HEK293 (cell line): Measurements from ENCODE around the gene ZBTB20.

Source experiments
- CTCF ChIA-PET: fragments of 350-600 bp; formaldehyde crosslinking; extraction: SDS; loops from one replicate; lab custom pipeline; 2021; ENCODE audit warnings: antibody characterized with exemption; lab: Yijun Ruan, JAX
- POLR2A ChIA-PET: fragments of 300-600 bp; formaldehyde crosslinking; extraction: SDS; loops from one replicate; lab custom pipeline; 2020; ENCODE audit warnings: antibody characterized with exemption, inconsistent platforms; lab: Yijun Ruan, JAX
- H3K27ac ChIP-seq: fragments of 200-500 bp; sonication (Bioruptor generic); 2 replicates; pipeline ENCODE4 v1.5.1; 2014; ENCODE audit warnings: low read depth, low read length, control low read depth, inconsistent platforms; ENCODE audit errors: extremely low read depth
- H3K36me3 ChIP-seq, 2 experiments: fragments of 200-500 bp in 1 of 2; sonication (Bioruptor generic) in 1 of 2; 1 replicate in 1 of 2; 2 replicates in 1 of 2; pipeline ENCODE4 v1.5.1; 2014 to 2017; ENCODE audit warnings: inconsistent platforms in 2 of 2, low read length in 2 of 2; ENCODE audit not compliant: control insufficient read depth in 2 of 2, insufficient read depth in 1 of 2
- H3K4me1 ChIP-seq: fragments of 200-500 bp; sonication (Bioruptor generic); 2 replicates; pipeline ENCODE4 v1.5.1; 2014; ENCODE audit warnings: mild to moderate bottlenecking, low read length, inconsistent platforms; ENCODE audit not compliant: control insufficient read depth, insufficient read depth
- H3K4me3 ChIP-seq: 2 replicates; pipeline ENCODE4 v1.5.1; 2011; ENCODE audit warnings: low read depth, mild to moderate bottlenecking, control low read depth, low read length, moderate library complexity
- H3K9me3 ChIP-seq: fragments of 200-500 bp; sonication (Bioruptor generic); 2 replicates; pipeline ENCODE4 v1.5.1; 2014; ENCODE audit warnings: low read depth, low read length, inconsistent platforms; ENCODE audit not compliant: control insufficient read depth, insufficient read depth
- CTCF ChIP-seq: fragments of 450-650 bp; formaldehyde crosslinking; IDR thresholded peaks from 2 replicates; pipeline ENCODE4 v1.5.1; 2016; ENCODE audit warnings: missing biosample characterization, missing genetic modification characterization
- ELK4 ChIP-seq: IDR thresholded peaks from 2 replicates; pipeline ENCODE4 v1.6.1; 2011; ENCODE audit warnings: mild to moderate bottlenecking, low read depth, low read length, borderline replicate concordance
- KLF7 ChIP-seq: fragments of 450-650 bp; formaldehyde crosslinking; IDR thresholded peaks from 2 replicates; pipeline ENCODE4 v1.5.1; 2016; ENCODE audit warnings: missing biosample characterization, missing genetic modification characterization, borderline replicate concordance
- ZBTB44 ChIP-seq: fragments of 450-650 bp; IDR thresholded peaks from 2 replicates; pipeline ENCODE4 v1.5.1; 2018; ENCODE audit warnings: missing biosample characterization, mild to moderate bottlenecking, missing genetic modification characterization
- ZBTB48 ChIP-seq: fragments of 450-650 bp; formaldehyde crosslinking; IDR thresholded peaks from 2 replicates; pipeline ENCODE4 v1.5.1; 2016; ENCODE audit warnings: missing biosample characterization, missing genetic modification characterization
- ZNF112 ChIP-seq: fragments of 450-650 bp; formaldehyde crosslinking; IDR thresholded peaks from 2 replicates; pipeline ENCODE4 v1.5.0; 2017; ENCODE audit warnings: missing biosample characterization, missing genetic modification characterization
- ZNF133 ChIP-seq: fragments of 450-650 bp; formaldehyde crosslinking; IDR thresholded peaks from 2 replicates; pipeline ENCODE4 v1.5.1; 2016; ENCODE audit warnings: missing biosample characterization, missing genetic modification characterization
- ZNF146 ChIP-seq: fragments of 450-650 bp; formaldehyde crosslinking; IDR thresholded peaks from 2 replicates; pipeline ENCODE4 v1.5.1; 2016; ENCODE audit warnings: missing biosample characterization, missing genetic modification characterization
- ZNF148 ChIP-seq: fragments of 450-650 bp; formaldehyde crosslinking; IDR thresholded peaks from 2 replicates; pipeline ENCODE4 v1.5.0; 2017; ENCODE audit warnings: missing biosample characterization, missing genetic modification characterization, borderline replicate concordance
- ZNF23 ChIP-seq: fragments of 450-650 bp; formaldehyde crosslinking; IDR thresholded peaks from 2 replicates; pipeline ENCODE4 v1.5.1; 2016; ENCODE audit warnings: missing biosample characterization, missing genetic modification characterization, borderline replicate concordance
- ZNF302 ChIP-seq: fragments of 450-650 bp; formaldehyde crosslinking; IDR thresholded peaks from 2 replicates; pipeline ENCODE4 v1.5.1; 2016; ENCODE audit warnings: missing biosample characterization, missing genetic modification characterization, low read depth
- ZNF311 ChIP-seq: fragments of 450-650 bp; formaldehyde crosslinking; IDR thresholded peaks from 2 replicates; pipeline ENCODE4 v1.5.1; 2017; ENCODE audit warnings: missing biosample characterization, missing genetic modification characterization, borderline replicate concordance
- ZNF335 ChIP-seq: fragments of 450-650 bp; formaldehyde crosslinking; conservative IDR thresholded peaks from 2 replicates; pipeline ENCODE4 v1.5.1; 2016; ENCODE audit warnings: missing biosample characterization, missing genetic modification characterization
- ZNF362 ChIP-seq: fragments of 450-650 bp; formaldehyde crosslinking; IDR thresholded peaks from 2 replicates; pipeline ENCODE4 v1.5.1; 2016; ENCODE audit warnings: missing biosample characterization, missing genetic modification characterization
- ZNF530 ChIP-seq: fragments of 450-650 bp; formaldehyde crosslinking; IDR thresholded peaks from 2 replicates; pipeline ENCODE4 v1.5.1; 2016; ENCODE audit warnings: low read depth, missing biosample characterization, missing genetic modification characterization
- ZNF596 ChIP-seq: fragments of 450-650 bp; IDR thresholded peaks from 2 replicates; pipeline ENCODE4 v1.5.0; 2018; ENCODE audit warnings: missing biosample characterization, mild to moderate bottlenecking, missing genetic modification characterization, moderate library complexity
- ZNF626 ChIP-seq: fragments of 450-650 bp; sonication (Bioruptor Pico); formaldehyde crosslinking; IDR thresholded peaks from 2 replicates; pipeline ENCODE4 v1.5.1; 2018; ENCODE audit warnings: missing biosample characterization, missing genetic modification characterization, inconsistent platforms
- ZNF639 ChIP-seq: fragments of 450-650 bp; formaldehyde crosslinking; IDR thresholded peaks from 2 replicates; pipeline ENCODE4 v1.5.1; 2016; ENCODE audit warnings: missing biosample characterization, missing genetic modification characterization
- ZNF654 ChIP-seq: fragments of 450-650 bp; formaldehyde crosslinking; IDR thresholded peaks from 2 replicates; pipeline ENCODE4 v1.5.1; 2016; ENCODE audit warnings: low read depth, missing biosample characterization, missing genetic modification characterization
- ZNF658 ChIP-seq: fragments of 450-650 bp; formaldehyde crosslinking; IDR thresholded peaks from 2 replicates; pipeline ENCODE4; 2016; ENCODE audit warnings: missing biosample characterization, missing genetic modification characterization
- ZSCAN16 ChIP-seq: fragments of 450-650 bp; formaldehyde crosslinking; IDR thresholded peaks from 2 replicates; pipeline ENCODE4 v1.5.1; 2016; ENCODE audit warnings: missing biosample characterization, missing genetic modification characterization

ZBTB20 gene

GRCh38 chr3:115095236-115095635, 51.9 kb downstream of the ZBTB20 start:
- CTCF ChIA-PET, result no interaction called here

GRCh38 chr3:115092220-115092791, 54.8 kb downstream of the ZBTB20 start:
- Histone ChIP-seq H3K36me3 (no peaks in the 10 kb centered on the region), H3K4me1 (no peaks in the 10 kb centered on the region), H3K4me3 (no peak overlapping the region), H3K27ac (no peak overlapping the region), H3K9me3 (no peaks in the 10 kb centered on the region)
- POLR2A ChIA-PET, result no interaction called here
- 0 out of 2 replicates have a peak, but pooled peaks have one; percentile 17 for TF ChIP-seq ZNF362 (tag by site-specific recombination)
- no peak for TF ChIP-seq ELK4
- peak; percentile 49 for TF ChIP-seq ZNF654
- no peak for TF ChIP-seq ZNF146 (tag by site-specific recombination)
- 0 out of 2 replicates have a peak, but pooled peaks have one; percentile 10 for TF ChIP-seq CTCF (tag by site-specific recombination)
- no peak for TF ChIP-seq ZNF148 (tag by site-specific recombination)
- 0 out of 2 replicates have a peak, but pooled peaks have one; percentile 26 for TF ChIP-seq ZNF335
- no peak for TF ChIP-seq ZNF112 (tag by site-specific recombination)
- TF ChIP-seq ZBTB44, result no peak
- no peak for TF ChIP-seq ZBTB48 (tag by site-specific recombination)
- CTCF ChIA-PET, result interaction anchor here (0.6 to 2.4 kb wide), 26 partner anchors 9 to 733 kb away, joined by 3 to 10 read pairs (median 4); no protein-coding TSS in a partner anchor

More at GRCh38 chr3:115095236-115095635, 51.9 kb downstream of the ZBTB20 start:
- POLR2A ChIA-PET, result no interaction called here
- Histone ChIP-seq H3K9me3 (no peaks in the 10 kb centered on the region), H3K4me1 (no peaks in the 10 kb centered on the region), H3K27ac (no peak overlapping the region), H3K36me3 (no peaks in the 10 kb centered on the region), H3K4me3 (no peak overlapping the region)
- TF ChIP-seq ZNF626 (tag by site-specific recombination), result no peak
- TF ChIP-seq ZNF658 (tag by site-specific recombination), result no peak
- TF ChIP-seq ZNF302, result no peak
- TF ChIP-seq ZNF23 (tag by site-specific recombination), result no peak
- TF ChIP-seq ZSCAN16 (tag by site-specific recombination), result no peak
- TF ChIP-seq ZNF311 (tag by site-specific recombination), result no peak
- no peak for TF ChIP-seq ZNF596 (tag by site-specific recombination)
- no peak for TF ChIP-seq ZNF530 (tag by site-specific recombination)
- no peak for TF ChIP-seq KLF7
- TF ChIP-seq ZBTB48 (tag by site-specific recombination), result no peak
- no peak for TF ChIP-seq ZNF133 (tag by site-specific recombination)
- no peak for TF ChIP-seq ZNF639
